Measurements from ENCODE around the gene EID2B.

Gene EID2B

GRCh38 chr19:39533003-39533512, 406 bp upstream of the EID2B start:
- DNase-seq = no peak

- DNase-seq = no peak
Measured at GRCh38 chr19:39531834-39532232, 819 bp downstream of the EID2B start.

DNA sequence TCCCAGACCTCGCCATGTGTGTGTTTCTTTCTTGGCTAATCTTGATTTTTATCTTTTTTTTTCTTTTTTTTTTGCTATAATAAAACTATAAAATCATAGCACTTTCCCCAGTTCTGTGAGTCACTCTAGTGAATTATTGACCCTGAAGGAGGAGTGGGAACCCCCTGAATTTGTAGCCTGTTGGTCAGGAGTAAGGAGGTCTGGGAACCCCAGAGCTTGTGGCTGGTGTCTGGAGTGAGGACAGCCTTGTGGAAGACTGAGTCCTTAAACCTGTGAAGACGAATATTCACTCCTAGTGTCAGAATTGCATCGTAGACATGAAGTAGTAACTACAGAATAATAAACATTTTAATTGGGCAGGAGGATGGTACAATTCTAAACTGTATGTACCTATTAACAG, 7.4 kb downstream of the EID2B start:
- DNase-seq = no peak

- DNase-seq = no peak
Measured at GRCh38 chr19:39524495-39524894, 8.2 kb downstream of the EID2B start.

GRCh38 chr19:39520541-39521484, 11.8 kb downstream of the EID2B start:
- no peak for DNase-seq

DNA sequence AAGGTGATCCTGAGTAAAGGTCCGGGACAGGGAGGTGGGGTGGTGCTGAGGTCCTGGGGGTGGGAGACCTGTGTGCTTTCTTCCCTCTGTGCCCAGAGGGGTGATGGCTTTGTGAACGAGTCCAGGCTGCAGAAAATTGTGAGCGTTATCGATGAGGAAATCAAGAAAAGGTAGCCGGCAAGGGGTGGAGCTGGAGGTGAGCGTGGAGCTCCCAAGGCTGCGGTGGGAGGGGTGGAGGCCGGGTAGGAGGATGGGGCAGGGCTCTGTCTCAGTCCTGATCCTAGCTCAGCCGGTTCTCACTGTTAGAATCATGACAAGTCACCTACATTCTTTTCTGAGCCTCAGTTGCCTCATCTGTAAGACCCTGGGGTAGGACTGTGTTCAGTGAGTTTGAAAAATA, 13.7 kb downstream of the EID2B start:
- DNase-seq = no peak

GRCh38 chr19:39518458-39518857, 14.2 kb downstream of the EID2B start:
- DNase-seq = no peak

GRCh38 chr19:39517432-39517831, 15.2 kb downstream of the EID2B start:
- no peak for DNase-seq

DNA sequence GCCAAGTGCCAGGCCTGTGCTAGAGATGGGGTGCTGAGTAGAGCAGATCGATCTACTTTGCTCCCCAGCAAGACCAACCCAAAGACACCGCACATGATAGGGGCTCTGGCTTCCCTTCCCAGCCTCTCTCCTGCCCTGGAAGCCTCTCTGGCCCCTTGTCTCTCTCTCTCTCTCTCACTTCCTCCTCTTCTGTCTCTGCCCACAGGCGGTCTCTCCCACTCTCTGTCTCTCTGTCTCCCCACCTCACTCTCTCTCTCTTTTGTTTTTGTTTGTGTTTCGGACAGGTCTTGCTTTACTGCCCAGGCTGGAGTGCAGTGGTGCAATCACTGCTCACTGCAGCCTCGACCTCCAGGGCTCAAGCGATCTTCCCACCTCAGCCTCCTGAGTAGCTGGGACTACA, 16.4 kb downstream of the EID2B start:
- DNase-seq = no peak

DNA sequence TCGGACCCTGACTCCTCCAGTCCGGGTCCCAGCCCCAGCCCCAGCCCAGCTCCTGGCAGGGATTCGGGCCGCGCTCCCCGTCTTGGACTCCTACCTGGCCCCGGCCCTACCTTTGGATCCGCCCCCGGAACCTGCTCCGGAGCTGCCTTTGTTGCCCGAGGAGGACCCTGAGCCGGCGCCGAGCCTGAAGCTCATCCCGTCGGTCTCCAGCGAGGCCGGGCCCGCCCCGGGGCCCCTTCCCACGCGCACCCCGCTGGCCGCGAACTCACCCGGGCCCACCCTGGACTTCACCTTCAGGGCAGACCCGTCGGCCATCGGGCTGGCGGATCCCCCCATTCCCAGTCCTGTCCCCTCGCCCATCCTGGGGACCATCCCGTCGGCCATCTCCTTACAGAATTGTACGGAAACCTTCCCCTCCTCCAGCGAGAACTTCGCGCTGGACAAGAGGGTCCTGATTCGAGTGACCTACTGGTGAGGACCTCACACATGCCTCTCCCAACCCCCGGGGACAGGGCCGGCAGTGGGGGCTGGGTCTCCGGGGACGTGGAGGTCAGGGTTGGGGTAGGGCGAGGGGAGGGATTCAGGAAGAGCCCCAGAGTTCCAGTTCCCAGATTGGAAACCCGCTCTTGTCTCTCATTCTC, 17.0 kb downstream of the EID2B start:
- DNase-seq = no peak

DNA sequence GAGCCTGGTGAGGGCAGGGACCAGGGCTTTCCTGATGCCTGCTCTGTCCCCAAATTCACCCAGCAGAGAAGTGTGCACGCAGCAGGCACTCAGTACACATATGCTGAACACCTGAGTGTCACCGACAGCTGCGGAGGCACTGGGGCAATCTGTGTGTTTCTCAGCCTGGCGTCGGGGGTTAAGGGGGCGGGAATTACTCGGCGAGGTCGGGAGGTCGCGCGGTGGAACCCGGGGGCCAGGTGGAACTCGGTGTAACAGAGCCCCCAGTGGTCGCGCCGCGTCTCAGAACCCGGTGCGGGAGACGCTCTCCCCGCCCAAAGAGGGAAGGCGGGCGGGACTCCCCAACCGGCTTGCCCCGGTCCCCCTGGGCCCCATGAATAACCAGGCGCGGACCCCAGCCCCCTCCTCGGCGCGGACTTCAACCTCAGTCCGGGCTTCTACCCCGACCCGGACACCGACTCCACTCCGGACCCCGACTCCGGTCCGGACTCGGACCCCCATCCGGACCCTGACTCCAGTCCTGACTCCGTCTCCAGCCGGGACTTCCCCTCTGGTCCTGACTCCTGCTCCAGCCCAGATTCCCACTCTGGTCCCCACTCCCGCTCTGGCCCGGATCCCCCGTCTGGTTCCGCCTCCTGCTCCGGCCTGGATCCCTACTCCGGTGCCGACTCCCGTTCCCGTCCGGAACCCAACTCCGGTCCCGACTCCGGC, 17.7 kb downstream of the EID2B start, which contains the start of gene SELENOV:
Gene SELENOV, plus strand, starts transcription at position 300 of the 711 bp plus-strand sequence. Its CDS starts 74 bp downstream, at position 374.
- peak in 3 of 56 donors; percentile 10 to 35 (median 10) for DNase-seq

GRCh38 chr19:39512988-39513387, 19.7 kb downstream of the EID2B start:
- no peak for DNase-seq

GRCh38 chr19:39509233-39509632, 23.4 kb downstream of the EID2B start:
- no peak for DNase-seq

- no peak for DNase-seq
Measured at GRCh38 chr19:39508629-39509028, 24.0 kb downstream of the EID2B start.

DNA sequence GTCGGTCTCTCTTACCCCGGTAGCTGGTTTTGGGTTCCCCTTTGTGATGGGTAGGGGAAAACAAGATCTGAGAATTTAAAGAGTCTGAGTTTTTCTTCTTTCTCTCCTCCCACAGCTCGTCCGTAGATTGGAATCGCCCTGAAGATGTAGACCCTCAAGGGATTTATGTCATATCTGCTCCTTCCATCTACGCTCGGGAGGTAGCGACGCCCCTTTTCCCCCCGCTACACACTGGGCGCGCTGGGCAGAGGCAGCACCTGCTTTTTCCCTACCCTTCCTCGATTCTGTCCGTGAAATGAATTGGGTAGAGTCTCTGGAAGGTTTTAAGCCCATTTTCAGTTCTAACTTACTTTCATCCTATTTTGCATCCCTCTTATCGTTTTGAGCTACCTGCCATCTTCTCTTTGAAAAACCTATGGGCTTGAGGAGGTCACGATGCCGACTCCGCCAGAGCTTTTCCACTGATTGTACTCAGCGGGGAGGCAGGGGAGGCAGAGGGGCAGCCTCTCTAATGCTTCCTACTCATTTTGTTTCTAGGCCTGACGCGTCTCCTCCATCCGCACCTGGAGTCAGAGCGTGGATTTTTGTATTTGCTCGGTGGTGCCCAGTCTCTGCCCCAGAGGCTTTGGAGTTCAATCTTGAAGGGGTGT, 24.8 kb downstream of the EID2B start:
- no peak for DNase-seq

GRCh38 chr19:39506944-39507714, 25.5 kb downstream of the EID2B start:
- peak in 22 of 56 donors; percentile 3 to 57 (median 26) for DNase-seq

DNA sequence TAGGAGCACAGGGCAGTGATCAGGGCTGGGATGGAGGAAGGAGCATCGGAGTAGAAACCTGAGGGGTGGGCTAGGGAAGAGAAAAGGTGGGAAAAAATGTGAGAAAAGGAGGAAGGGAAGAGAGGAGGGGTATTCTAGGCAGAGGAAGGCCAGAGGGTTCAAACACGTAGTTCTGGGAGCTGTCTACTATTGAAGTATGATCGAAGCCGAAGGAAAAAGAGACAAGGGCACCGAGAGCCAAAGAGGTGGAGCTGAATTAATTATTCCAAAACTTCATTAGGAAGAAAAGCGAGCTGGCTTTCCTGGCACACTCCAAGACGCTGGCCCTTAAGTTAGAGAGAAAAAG, 26.1 kb downstream of the EID2B start:
- no peak for DNase-seq

GRCh38 chr19:39502640-39503417, 29.8 kb downstream of the EID2B start:
- peak in 6 of 56 donors; percentile 2 to 34 (median 6) for DNase-seq

DNA sequence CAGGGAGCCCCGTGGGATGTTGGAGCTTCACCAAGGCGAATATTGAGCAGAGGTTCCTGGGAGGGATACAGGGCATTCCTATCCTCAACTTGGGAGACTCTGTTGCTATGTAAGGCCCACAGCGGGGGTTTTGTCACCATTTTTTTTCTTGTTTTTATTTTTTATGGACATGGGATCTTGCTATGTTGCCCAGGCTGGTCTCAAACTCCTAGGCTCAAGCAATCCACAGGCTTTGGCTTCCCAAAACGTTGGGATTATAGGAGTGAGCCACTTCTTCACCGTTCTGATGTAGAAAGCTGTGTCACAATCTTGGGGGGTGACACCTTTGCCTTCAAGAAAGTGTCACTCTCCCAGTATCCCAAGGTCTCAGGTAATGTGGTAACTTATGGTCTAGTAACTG, 31.3 kb downstream of the EID2B start:
- no peak for DNase-seq

DNA sequence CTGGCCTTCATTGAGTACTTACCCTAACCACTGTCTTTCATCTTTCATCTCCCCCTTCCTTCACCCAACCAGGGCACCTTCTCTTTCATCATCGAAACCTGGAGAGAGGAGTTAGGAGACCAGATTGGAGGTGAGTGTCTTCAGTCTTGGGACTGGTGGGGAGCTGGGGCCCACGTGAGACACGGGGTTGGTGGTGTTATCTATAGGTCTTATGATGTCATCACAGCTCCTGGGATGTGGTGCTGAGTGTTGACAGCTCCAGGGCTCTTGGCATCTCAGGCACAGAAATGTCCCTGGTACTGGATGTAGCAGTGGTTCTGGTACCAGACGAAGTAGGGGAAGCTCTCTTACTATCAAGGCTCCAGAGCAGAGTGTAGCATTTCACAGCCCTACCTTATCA, 32.1 kb downstream of the EID2B start:
- no peak for DNase-seq
